Heart right ventricle (tissue), 16 donors: Measurements from ENCODE around the gene SCRT2. TPM values are rescaled to one million over a fixed set of nuclear protein-coding genes. Genes with fewer than 3 reads are reported as not detected.
"Not testable (repeated sequence)": the region's sequence is repeated elsewhere in the genome, so short reads cannot be mapped to it uniquely, and the experiment has no call there.

ENCODE experiments used
- ATAC-seq, 8 donors: fragments of 200-7000 bp; cut with Tn5 transposase; one replicate each; pipeline ENCODE4 v1.9.1; 2020; ENCODE audit warnings: mild to moderate bottlenecking in 8 of 8, moderate library complexity in 8 of 8, moderate number of reproducible peaks in 1 of 8
- DNase-seq, 2 donors: peaks; one replicate each; pipeline ENCODE4 v3.0.0-alpha.2; 2020
- H3K27ac ChIP-seq, 10 donors: fragments of 200-600 bp; sonication (generic) in 2 of 10; one replicate each; pipeline versions ENCODE4 v1.5.0 to v1.8.0; 2020 to 2022; ENCODE audit warnings: mild to moderate bottlenecking in 3 of 10
- H3K27me3 ChIP-seq, 7 donors: fragments of 200-600 bp; one replicate each; pipeline ENCODE4 v1.8.0; 2021 to 2022; ENCODE audit warnings: mild to moderate bottlenecking in 2 of 7
- H3K36me3 ChIP-seq, 9 donors: fragments of 200-600 bp; sonication (generic) in 1 of 9; one replicate each; pipeline versions ENCODE4 v1.5.0 to v1.8.0; 2020 to 2022; ENCODE audit warnings: mild to moderate bottlenecking in 2 of 9
- H3K4me1 ChIP-seq, 9 donors: fragments of 200-600 bp; sonication (generic) in 1 of 9; one replicate each; pipeline versions ENCODE4 v1.5.0 to v1.8.0; 2020 to 2022; ENCODE audit warnings: mild to moderate bottlenecking in 4 of 9
- H3K4me3 ChIP-seq, 10 donors: fragments of 200-600 bp; sonication (generic) in 2 of 10; one replicate each; pipeline versions ENCODE4 v1.5.0 to v1.8.0; 2020 to 2022; ENCODE audit warnings: mild to moderate bottlenecking in 7 of 10, moderate library complexity in 2 of 10
- H3K9me3 ChIP-seq, 11 donors: fragments of 200-600 bp in 10 of 11; sonication (generic) in 2 of 11; one replicate each; pipeline versions ENCODE4 v1.5.0 to v1.8.0; 2013 to 2022; ENCODE audit warnings: mild to moderate bottlenecking in 2 of 11, control low read depth in 1 of 11, moderate library complexity in 1 of 11
- WGBS, 2 donors: extraction: QIAGEN DNeasy Blood & Tissue Kit; methylation state at CpG; one replicate each; pipeline ENCODE4 v1.1.7; 2013; ENCODE audit warnings: inconsistent platforms in 1 of 2; 5-methylcytosine and 5-hydroxymethylcytosine counted together
- intact Hi-C, 10 donors: fragments of 100-400 bp; cut with DNase I; formaldehyde crosslinking; loops; one replicate each; pipeline versions ENCODE4 v1.11.1 to v1.14.2; 2022
- long read RNA-seq, 3 donors: library from polyadenylated mRNA; unstranded; transcript quantifications; one replicate each; pipeline ENCODE4 v2.0.0, GENCODE V29; 2020 to 2021
- polyA plus RNA-seq, 2 donors: library from polyadenylated mRNA; stranded (reverse); fragments of 200-250 nt; gene quantifications; one replicate each; pipeline ENCODE4 v1.2.3, GENCODE V29; 2013
- total RNA-seq, 10 donors: library from RNA; stranded (reverse); fragmentation: NEBNext Ultra II Directional in 3 of 10; extraction: Animal tissue kit (Norgen Biotek cat#: 25700) in 3 of 10; gene quantifications; one replicate each; pipeline versions ENCODE4 v1.2.1 to v1.2.4, GENCODE V29; 2021 to 2023
- TF ChIP-seq, protein P1 (sequence below), 9 donors: fragments of 200-600 bp; sonication (generic) in 2 of 9; IDR thresholded peaks; one replicate each; pipeline versions ENCODE4 v1.5.0 to v1.8.0; 2021 to 2022; ENCODE audit warnings: antibody characterized with exemption in 9 of 9, mild to moderate bottlenecking in 5 of 9, moderate library complexity in 1 of 9
- donor health status: Arrhythmogenic right ventricular cardiomyopathy.
- donor health status: ischemic (EF 13 %, LVEDD 7.1; RV severe dilation, severe dysfunction).
- donor health status: healthy with polysubstance abuse.
- donor health status: DM: no; HTN: yes; CAD: no.
- donor health status: DM: no; HTN: no; CAD: no.
- donor health status: ischemic (EF 25% LVEDD 6.9; RV normal size, moderate dysfunction).
- donor health status: ischemic (EF 25% LVEDD 5.7; RV mildly dilated, moderate dysfunction).
- donor health status: healthy.
- donor health status: DM: yes; HTN: yes; CAD: no.
- donor health status: Ischemic cardiomyopathy.
- donor health status: ischemic (EF 35%, LVEDD 5.7; RV mildly dilated, moderate dysfunction).
- donor health status: nonischemic (EF 11% LVEDD 7.7; RV severe dilation, severe dysfunction).
- donor health status: DM: yes; HTN: yes; CAD: no.
- donor health status: PGD.
- donor health status: ischemic (EF 29% LVEDD 5.4; RV normal size, mild dysfunction).
- donor health status: nonischemic (EF 23%, LVEDD 6.1; RV moderate dilation, normal function).

SCRT2 gene
- not detected for total RNA-seq
- not detected for polyA plus RNA-seq
- long read RNA-seq, donor 1: 0 reads
- long read RNA-seq, donor 2: 0 reads
- long read RNA-seq, donor 3: 0 reads

GRCh38 chr20:675453-676314, at the start of gene SCRT2:
Gene SCRT2 (minus strand): TSS chr20:675802. CDS start chr20:675601, 201 bp downstream.
- intact Hi-C loops: loop anchor here in 1 of 10 donors (10.0 kb wide), 1 partner anchor 49 kb away; no protein-coding TSS in a partner anchor
- peak; percentile 89 to 97 (median 92) for ATAC-seq
- Histone ChIP-seq H3K4me3 (peak within 1 kb of the TSS in 7 of 10 donors; percentile 2 to 45 (median 36)), H3K36me3 (no peaks in the 10 kb centered on the region), H3K9me3 (no peaks in the 10 kb centered on the region), H3K4me1 (peaks cover 2 to 24% (median 20%) of the 10 kb centered on the region in 9 donors), H3K27me3 (peaks cover 0 to 76% (median 73%) of the 10 kb centered on the region in 7 donors), H3K27ac (no peak within 1 kb of the TSS)
- WGBS, 2 donors: 0 to 1% methylated on average over 69 of the region's 69 CpGs
- TF ChIP-seq, protein P1, sequence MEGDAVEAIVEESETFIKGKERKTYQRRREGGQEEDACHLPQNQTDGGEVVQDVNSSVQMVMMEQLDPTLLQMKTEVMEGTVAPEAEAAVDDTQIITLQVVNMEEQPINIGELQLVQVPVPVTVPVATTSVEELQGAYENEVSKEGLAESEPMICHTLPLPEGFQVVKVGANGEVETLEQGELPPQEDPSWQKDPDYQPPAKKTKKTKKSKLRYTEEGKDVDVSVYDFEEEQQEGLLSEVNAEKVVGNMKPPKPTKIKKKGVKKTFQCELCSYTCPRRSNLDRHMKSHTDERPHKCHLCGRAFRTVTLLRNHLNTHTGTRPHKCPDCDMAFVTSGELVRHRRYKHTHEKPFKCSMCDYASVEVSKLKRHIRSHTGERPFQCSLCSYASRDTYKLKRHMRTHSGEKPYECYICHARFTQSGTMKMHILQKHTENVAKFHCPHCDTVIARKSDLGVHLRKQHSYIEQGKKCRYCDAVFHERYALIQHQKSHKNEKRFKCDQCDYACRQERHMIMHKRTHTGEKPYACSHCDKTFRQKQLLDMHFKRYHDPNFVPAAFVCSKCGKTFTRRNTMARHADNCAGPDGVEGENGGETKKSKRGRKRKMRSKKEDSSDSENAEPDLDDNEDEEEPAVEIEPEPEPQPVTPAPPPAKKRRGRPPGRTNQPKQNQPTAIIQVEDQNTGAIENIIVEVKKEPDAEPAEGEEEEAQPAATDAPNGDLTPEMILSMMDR (IDR thresholded peaks at IDR 0.05): no peak
- peak; percentile 83 to 89 for DNase-seq

DNA sequence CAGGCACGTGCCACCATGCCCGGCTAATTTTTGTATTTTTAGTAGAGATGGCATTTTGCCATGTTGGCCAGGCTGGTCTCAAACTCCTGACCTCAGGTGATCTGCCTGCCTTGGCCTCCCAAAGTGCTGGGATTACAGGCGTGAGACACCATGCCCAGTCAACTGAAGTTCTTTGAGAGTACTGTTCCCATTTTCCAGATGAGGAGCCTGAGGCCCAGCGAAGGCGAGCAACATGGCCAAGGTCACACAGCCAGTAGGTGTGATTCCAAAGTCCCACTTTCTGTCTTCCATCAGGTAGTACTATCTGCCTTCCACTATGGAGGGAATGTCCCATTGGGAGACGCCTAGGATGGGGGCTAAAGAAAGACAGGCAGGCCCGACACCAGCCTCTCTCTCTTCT, 49.2 kb upstream of the SCRT2 start:
- ATAC-seq, H3K27ac ChIP-seq, H3K4me3 ChIP-seq, H3K36me3 ChIP-seq, DNase-seq, H3K9me3 ChIP-seq: not testable (repeated sequence)
- 85% methylated on average over 7 of the region's 7 CpGs for WGBS, 2 donors
- intact Hi-C loops: loop anchor here in 8 of 10 donors (5.0 to 10.0 kb wide), 6 partner anchors 50 to 370 kb away; partner anchors contain the start of genes SRXN1 (in 3 of the 8) and SCRT2 (in 1 of the 8)
- H3K4me1 ChIP-seq: peaks cover 0 to 16% (median 8%) of the 10 kb centered on the region in 9 donors
- peaks cover 0 to 51% (median 42%) of the 10 kb centered on the region in 7 donors for H3K27me3 ChIP-seq

- ATAC-seq: peak in 6 of 8 donors; percentile 6 to 77 (median 47)
- H3K9me3 ChIP-seq: peaks cover 0 to 6% (median 0%) of the 10 kb centered on the region in 11 donors
- 52 to 64% methylated on average over 8 of the region's 8 CpGs for WGBS, 2 donors
- no peak overlapping the region for H3K27ac ChIP-seq
- H3K27me3 ChIP-seq: peaks cover 0 to 43% (median 31%) of the 10 kb centered on the region in 7 donors
- H3K4me1 ChIP-seq: peaks cover 0 to 15% (median 7%) of the 10 kb centered on the region in 9 donors
- H3K4me3 ChIP-seq: no peak overlapping the region
- TF ChIP-seq, protein P1 (IDR thresholded peaks at IDR 0.05): no peak
- peak in 1 of 2 donors; percentile 12 for DNase-seq
- intact Hi-C loops: loop anchor here in 3 of 10 donors (10.0 kb wide), 3 partner anchors 49 to 369 kb away; partner anchors contain the start of gene SCRT2 (in 1 of the 3)
- no peaks in the 10 kb centered on the region for H3K36me3 ChIP-seq
Measured at GRCh38 chr20:723756-724155, 48.2 kb upstream of the SCRT2 start.

GRCh38 chr20:722822-723644, 47.4 kb upstream of the SCRT2 start:
- Histone ChIP-seq H3K27ac (no peak overlapping the region), H3K36me3 (no peaks in the 10 kb centered on the region), H3K4me3 (no peak overlapping the region), H3K27me3 (peaks cover 0 to 39% (median 24%) of the 10 kb centered on the region in 7 donors), H3K4me1 (peaks cover 0 to 8% (median 0%) of the 10 kb centered on the region in 9 donors), H3K9me3 (peaks cover 0 to 6% (median 0%) of the 10 kb centered on the region in 11 donors)
- TF ChIP-seq, protein P1 (IDR thresholded peaks at IDR 0.05): no peak
- 78 to 81% methylated on average over 11 of the region's 11 CpGs for WGBS, 2 donors
- intact Hi-C loops: loop anchor here in 3 of 10 donors (10.0 kb wide), 3 partner anchors 48 to 368 kb away; partner anchors contain the start of gene SCRT2 (in 1 of the 3)
- ATAC-seq (no peak), DNase-seq (no peak)
